Spleen (tissue), 7 donors: ENCODE measurements around the gene CCDC91.

Experiments used
- CTCF ChIP-seq, 11 experiments: fragments of 200-600 bp in 7 of 11; fragments of 450-650 bp in 4 of 11; sonication (generic) in 4 of 11; IDR thresholded peaks in 8 of 11; conservative IDR thresholded peaks in 3 of 11; 1 replicate in 7 of 11; 2 replicates in 4 of 11; pipeline versions ENCODE4 v1.4.0 to v1.8.0; 2016 to 2021; ENCODE audit warnings: antibody characterized with exemption in 11 of 11, inconsistent platforms in 4 of 11, mild to moderate bottlenecking in 1 of 11
- POLR2AphosphoS5 ChIP-seq, 3 donors: sonication (generic); formaldehyde crosslinking; IDR thresholded peaks; one replicate each; pipeline ENCODE4 v1.5.1; 2017; ENCODE audit warnings: antibody characterized with exemption in 3 of 3
- donor health status: DM: no; HTN: no; CAD: no; lungs with moderate emphysema.
- donor health status: DM: no; HTN: no; CAD: no.
- donor health status: DM: no; HTN: no; CAD: no.

GRCh38 chr12:28235015-28235414 is 44.8 kb downstream of the CCDC91 start:
- TF ChIP-seq CTCF (IDR thresholded peaks at IDR 0.05 in 8 of 11, conservative IDR thresholded peaks at IDR 0.05 in 3 of 11) (no peak), POLR2AphosphoS5 (IDR thresholded peaks at IDR 0.05) (no peak)
